Measurements from ENCODE around the gene ENKUR.

GRCh38 chr10:25014579-25014978 lies 1.4 kb downstream of the ENKUR start:
- TF ChIP-seq POLR2A (IDR thresholded peaks at IDR 0.05) = no peak
- TF ChIP-seq, protein P1, sequence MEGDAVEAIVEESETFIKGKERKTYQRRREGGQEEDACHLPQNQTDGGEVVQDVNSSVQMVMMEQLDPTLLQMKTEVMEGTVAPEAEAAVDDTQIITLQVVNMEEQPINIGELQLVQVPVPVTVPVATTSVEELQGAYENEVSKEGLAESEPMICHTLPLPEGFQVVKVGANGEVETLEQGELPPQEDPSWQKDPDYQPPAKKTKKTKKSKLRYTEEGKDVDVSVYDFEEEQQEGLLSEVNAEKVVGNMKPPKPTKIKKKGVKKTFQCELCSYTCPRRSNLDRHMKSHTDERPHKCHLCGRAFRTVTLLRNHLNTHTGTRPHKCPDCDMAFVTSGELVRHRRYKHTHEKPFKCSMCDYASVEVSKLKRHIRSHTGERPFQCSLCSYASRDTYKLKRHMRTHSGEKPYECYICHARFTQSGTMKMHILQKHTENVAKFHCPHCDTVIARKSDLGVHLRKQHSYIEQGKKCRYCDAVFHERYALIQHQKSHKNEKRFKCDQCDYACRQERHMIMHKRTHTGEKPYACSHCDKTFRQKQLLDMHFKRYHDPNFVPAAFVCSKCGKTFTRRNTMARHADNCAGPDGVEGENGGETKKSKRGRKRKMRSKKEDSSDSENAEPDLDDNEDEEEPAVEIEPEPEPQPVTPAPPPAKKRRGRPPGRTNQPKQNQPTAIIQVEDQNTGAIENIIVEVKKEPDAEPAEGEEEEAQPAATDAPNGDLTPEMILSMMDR (IDR thresholded peaks at IDR 0.05) = no peak

Measured in Peyer's patch (tissue), 4 donors.